Tibial nerve (tissue), 3 donors: ENCODE data around the gene DYRK1A.

Experiments used
- POLR2A ChIP-seq, 2 donors: fragments of 450-650 bp; IDR thresholded peaks; one replicate each; pipeline ENCODE4 v1.6.1; 2017; ENCODE audit warnings: antibody characterized with exemption in 2 of 2, mild to moderate bottlenecking in 2 of 2, moderate library complexity in 2 of 2
- TF ChIP-seq, protein P1 (sequence below), 5 experiments: fragments of 200-600 bp in 3 of 5; fragments of 450-650 bp in 2 of 5; sonication (generic) in 3 of 5; IDR thresholded peaks; one replicate each; pipeline ENCODE4 v1.5.1; 2016 to 2019; ENCODE audit warnings: antibody characterized with exemption in 5 of 5, mild to moderate bottlenecking in 3 of 5, moderate library complexity in 2 of 5

DNA sequence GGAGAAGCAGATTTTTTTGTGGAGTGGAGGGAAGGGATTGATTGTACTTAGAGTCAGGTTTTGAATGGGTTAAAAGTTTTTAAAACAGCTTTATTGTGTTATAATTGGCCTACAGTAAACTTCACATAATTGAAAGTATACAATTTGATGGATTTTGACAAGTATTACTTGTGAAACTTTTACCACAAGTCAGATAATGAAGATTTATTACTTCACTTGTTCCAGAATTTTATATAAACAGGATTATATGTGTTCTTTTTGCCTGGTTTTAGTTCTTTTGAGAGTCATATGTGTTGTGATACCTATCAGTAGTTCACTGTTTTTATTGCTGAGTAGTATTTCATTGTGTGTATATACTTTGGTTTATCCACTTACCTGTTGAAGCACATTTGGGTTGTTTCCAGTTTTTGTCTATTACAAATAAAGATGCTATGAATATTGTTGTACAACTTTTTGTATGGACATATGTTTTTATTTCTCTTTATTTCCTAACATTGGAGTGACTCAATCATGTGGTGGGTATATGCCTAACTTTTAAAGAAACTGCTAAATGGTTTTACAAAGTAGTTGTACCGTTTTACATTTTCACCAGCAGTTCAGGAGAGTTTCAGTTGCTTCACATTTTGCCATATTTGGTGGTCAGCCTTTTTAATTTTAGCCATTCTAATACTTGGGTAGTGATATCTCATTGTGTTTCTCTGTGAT lies 71.0 kb downstream of the DYRK1A start:
- TF ChIP-seq, protein P1, sequence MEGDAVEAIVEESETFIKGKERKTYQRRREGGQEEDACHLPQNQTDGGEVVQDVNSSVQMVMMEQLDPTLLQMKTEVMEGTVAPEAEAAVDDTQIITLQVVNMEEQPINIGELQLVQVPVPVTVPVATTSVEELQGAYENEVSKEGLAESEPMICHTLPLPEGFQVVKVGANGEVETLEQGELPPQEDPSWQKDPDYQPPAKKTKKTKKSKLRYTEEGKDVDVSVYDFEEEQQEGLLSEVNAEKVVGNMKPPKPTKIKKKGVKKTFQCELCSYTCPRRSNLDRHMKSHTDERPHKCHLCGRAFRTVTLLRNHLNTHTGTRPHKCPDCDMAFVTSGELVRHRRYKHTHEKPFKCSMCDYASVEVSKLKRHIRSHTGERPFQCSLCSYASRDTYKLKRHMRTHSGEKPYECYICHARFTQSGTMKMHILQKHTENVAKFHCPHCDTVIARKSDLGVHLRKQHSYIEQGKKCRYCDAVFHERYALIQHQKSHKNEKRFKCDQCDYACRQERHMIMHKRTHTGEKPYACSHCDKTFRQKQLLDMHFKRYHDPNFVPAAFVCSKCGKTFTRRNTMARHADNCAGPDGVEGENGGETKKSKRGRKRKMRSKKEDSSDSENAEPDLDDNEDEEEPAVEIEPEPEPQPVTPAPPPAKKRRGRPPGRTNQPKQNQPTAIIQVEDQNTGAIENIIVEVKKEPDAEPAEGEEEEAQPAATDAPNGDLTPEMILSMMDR (IDR thresholded peaks at IDR 0.05), result no peak
- TF ChIP-seq POLR2A (IDR thresholded peaks at IDR 0.05), result no peak
